Endothelial cell of umbilical vein (primary cell): Measurements from ENCODE around the gene RNF133.

Experiments
- MYC ChIP-seq: IDR thresholded peaks from one replicate; pipeline ENCODE4 v1.6.1; 2011; ENCODE audit warnings: mild to moderate bottlenecking, low read depth, low read length
- POLR2AphosphoS5 ChIP-seq: IDR thresholded peaks from 2 replicates; pipeline ENCODE4 v1.6.1; 2012; ENCODE audit warnings: low read depth, mild to moderate bottlenecking, control low read depth, low read length, moderate library complexity; ENCODE audit not compliant: insufficient read depth
- TF ChIP-seq, protein P1 (sequence below), 2 donors: IDR thresholded peaks; 1 replicate in 1 of 2; 2 replicates in 1 of 2; pipeline ENCODE4 v1.5.1; 2011; ENCODE audit warnings: low read length in 2 of 2, mild to moderate bottlenecking in 2 of 2, moderate library complexity in 2 of 2, control low read depth in 1 of 2, inconsistent platforms in 1 of 2, low read depth in 1 of 2; ENCODE audit not compliant: insufficient read depth in 1 of 2; ENCODE audit errors: extremely low read depth in 1 of 2

DNA sequence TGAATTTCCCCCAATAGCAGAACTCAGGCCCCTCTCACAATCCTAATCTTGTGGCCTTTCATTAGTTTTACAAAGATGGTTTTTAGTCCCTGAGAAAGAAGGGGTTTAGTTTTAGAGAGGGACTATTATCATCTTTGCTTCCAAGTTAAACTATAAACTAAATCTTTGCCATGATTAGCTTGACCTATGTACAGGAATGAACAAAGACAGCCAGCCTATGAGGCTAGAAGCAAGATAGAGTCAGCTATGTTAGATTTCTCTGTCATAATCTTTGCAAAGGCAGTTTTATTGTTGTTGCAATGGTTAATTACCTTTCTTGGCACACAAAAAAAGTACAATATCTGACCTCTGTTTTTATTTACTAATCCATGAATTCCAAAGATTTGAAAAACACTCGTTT is 19.1 kb downstream of the RNF133 start:
- TF ChIP-seq, protein P1, sequence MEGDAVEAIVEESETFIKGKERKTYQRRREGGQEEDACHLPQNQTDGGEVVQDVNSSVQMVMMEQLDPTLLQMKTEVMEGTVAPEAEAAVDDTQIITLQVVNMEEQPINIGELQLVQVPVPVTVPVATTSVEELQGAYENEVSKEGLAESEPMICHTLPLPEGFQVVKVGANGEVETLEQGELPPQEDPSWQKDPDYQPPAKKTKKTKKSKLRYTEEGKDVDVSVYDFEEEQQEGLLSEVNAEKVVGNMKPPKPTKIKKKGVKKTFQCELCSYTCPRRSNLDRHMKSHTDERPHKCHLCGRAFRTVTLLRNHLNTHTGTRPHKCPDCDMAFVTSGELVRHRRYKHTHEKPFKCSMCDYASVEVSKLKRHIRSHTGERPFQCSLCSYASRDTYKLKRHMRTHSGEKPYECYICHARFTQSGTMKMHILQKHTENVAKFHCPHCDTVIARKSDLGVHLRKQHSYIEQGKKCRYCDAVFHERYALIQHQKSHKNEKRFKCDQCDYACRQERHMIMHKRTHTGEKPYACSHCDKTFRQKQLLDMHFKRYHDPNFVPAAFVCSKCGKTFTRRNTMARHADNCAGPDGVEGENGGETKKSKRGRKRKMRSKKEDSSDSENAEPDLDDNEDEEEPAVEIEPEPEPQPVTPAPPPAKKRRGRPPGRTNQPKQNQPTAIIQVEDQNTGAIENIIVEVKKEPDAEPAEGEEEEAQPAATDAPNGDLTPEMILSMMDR (IDR thresholded peaks at IDR 0.05; ENCODE audit: extremely low read depth in 1 of 2, insufficient read depth in 1 of 2, low read depth in 1 of 2, low read length in 2 of 2): no peak
- TF ChIP-seq POLR2AphosphoS5 (no peak), MYC (no peak)
